ENCODE data around the gene DVL1.

The DVL1 gene

GRCh38 chr1:1355416-1355815 lies 6.2 kb upstream of the DVL1 start:
- no peak for DNase-seq

- DNase-seq, result no peak
These were observed 5.3 kb upstream of the DVL1 start for GRCh38 chr1:1354271-1355247.

- no peak for DNase-seq
These were observed 4.4 kb upstream of the DVL1 start for GRCh38 chr1:1353389-1354151.

DNA sequence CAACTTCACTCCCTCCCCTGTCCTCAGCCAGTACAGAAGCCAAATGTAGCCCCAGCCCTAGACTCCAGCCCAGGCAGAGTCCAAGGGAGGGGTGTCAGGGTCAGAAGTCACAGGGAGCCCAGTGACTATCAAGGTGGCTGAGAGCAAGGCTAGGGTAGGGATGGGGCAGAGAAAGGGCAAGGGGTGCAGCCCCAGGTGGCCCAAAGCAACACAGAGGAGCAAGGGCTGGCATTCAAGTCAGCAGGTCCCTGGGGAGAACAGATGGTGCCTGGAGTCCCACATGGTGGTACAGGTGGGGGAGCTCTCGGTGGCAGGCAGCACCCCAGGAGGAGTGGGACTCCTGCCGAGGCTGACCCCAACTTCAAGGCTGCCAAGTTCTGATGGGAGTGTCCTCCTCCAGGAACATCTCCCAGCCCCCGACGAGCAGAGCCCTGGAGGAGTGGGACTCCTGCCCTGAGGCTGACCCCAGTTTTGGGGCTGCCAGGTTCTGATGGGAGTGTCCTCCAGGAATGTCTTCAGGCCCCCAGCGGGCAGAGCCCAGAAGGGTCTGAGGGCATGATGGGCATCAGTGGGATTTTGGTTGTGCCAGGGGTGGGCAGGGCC lies 3.7 kb upstream of the DVL1 start:
- no peak for DNase-seq

DNA sequence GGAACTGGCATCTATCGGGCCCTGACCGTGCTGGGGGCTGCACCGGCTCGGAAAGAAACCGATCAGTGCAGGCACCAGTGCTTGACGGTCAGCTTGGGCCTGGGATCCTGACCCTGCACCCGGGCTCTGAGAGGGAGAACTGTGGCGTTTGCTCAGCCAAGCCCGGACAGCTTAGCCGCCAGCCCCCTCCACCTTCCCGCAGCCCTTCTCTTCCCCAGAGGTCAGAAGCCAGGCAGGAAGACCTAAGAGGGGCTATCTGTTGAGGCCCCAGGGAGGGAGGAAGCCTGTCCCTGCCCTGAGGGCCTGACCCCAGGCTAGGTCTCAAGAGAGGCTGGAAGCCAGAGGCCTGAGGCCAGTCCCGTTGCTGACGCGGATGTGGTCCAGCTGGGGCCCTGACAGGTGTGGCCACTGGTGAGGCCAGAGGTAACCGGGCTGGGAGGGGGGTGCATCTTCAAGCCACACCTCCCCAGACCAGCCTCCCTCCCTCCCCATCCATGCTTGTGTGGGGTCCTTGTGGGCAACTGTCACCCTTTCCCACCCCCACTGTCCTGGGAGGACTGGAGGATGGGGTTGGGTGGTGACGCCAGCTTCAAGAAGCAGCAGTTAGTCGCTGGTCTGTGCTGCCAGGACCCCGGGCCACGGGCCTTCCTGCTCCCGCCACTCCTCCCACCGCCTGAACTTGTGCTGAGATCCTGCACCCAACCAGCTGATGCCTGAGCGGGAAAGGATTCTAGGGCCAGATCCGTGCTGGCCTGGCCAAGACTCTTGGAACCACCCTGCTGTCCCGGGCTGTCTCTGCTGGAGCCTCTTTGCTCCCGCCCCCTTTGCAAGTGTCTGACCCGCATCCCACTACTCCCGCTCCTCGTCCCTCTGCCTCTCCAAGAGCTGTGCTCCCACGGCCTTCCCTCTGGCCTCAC lies 2.6 kb upstream of the DVL1 start:
- no peak for DNase-seq

GRCh38 chr1:1348420-1349255 lies 580 bp downstream of the DVL1 start:
- DNase-seq, result no peak

GRCh38 chr1:1347663-1348419 lies 1.4 kb downstream of the DVL1 start:
- no peak for DNase-seq

GRCh38 chr1:1347026-1347595 lies 2.1 kb downstream of the DVL1 start:
- no peak for DNase-seq

DNA sequence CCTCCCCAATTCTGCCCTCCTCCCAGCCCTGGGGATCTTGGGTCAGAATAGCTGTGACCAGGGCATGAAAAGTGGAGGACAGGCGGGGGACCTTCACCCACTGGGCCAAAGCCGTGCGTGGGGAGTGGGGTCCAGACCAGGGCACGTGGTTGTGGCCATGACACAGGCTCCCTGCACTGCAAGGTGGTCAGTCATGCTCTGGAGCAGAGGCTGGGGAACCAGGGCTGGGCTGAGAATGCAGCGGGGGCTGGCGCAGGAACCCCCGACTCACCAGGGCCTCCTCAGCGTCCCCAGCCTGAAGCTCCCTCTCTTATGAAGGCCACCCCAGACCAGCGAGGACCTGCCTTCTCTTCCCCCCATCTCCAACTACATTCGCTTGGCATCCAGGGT lies 2.7 kb downstream of the DVL1 start:
- DNase-seq, result no peak

GRCh38 chr1:1345860-1346500 lies 3.2 kb downstream of the DVL1 start:
- DNase-seq, result no peak

DNA sequence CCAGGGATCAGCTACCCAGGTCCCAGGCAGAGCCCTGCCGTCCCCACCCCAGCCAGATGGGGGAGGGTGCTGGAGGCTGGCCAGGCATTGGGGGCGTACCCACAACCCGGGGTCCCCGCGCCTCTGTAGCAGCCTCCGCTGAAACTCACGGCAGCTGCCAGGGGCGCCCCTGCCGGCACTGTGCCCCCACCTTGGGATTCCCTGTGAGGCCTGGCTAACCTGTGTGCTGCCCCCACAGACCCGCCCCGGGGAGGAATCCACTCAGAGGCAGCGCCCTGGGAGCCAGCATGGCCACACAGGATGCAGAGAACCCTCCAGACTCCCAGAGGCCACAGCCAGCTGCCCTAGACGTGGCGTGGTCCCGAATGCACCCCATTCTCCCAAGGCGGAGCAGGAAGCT lies 3.8 kb downstream of the DVL1 start:
- no peak for DNase-seq

DNA sequence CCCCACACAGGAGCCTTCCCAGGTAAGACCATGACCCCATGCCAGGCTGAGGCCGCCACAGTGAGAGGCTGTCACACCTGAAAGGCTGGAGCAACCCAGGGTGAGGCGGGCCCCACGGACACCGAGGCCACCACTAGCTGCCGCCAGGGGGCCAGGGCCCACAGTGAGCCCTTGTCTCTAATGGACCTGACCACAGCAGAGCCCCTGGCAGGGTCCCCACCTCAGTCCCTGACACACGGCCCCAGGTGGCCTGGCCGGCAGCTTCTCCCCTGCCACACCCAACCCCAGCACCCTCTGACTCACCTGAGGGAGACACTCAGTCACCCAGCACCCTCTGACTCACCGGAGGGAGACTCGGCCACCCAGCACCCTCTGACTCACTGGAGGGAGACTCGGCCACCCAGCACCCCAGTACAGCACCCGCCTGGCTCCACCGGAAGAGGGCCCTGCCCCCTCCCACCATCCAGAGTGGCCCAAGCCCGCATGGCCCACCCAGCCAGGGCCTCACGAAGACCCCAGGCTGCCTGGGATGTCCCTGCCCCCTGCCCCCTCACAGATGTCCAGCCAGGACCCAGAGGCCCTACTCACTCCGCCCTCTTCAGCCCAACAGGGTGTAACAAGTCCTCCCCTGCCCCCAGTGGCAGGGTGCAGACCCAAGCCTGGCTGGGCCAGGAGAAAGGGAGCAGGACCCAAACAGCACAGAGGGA lies 4.4 kb downstream of the DVL1 start:
- peak; percentile 61 to 71 for DNase-seq

- DNase-seq, result no peak
These were observed 5.3 kb downstream of the DVL1 start for GRCh38 chr1:1343811-1344421.

DNA sequence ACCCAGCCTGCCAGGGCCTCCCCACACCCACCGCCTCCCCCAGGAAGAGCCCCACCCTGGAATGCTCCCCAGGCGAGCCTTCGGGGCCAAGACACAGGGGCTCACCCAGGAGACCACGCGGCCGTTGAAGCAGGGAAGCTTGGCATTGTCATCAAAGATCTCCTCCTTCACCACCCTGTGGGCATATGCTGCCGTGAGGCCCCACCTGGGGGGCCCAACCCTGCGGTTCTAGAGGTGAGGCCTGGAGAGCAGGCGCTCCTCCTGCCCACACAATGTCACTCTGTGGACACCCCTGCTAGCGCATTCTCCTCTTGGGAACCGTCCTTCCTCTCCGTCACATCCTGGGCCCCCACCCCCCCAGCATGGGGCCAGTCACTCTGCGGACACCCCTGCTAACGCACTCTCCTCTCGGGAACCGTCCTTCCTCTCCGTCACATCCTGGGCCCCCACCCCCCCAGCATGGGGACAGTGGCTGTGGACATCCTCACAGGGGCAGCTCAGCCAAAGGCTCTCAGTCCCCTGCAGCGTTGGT lies 6.6 kb downstream of the DVL1 start:
- DNase-seq, result no peak

- no peak for DNase-seq
These were observed 7.1 kb downstream of the DVL1 start for GRCh38 chr1:1342061-1342562.

GRCh38 chr1:1341549-1342021 lies 7.6 kb downstream of the DVL1 start:
- DNase-seq, result no peak

- no peak for DNase-seq
These were observed 8.2 kb downstream of the DVL1 start for GRCh38 chr1:1340791-1341548.

Measured in activated CD4-positive, alpha-beta T cell treated with anti-CD3 and anti-CD28 coated beads, Interleukin-2, amount 50 U/mL, for 48 hours (primary cell).